GM21526 (cell line): ENCODE results near the gene GAMT.
"Not testable (repeated sequence)": the region's sequence is repeated elsewhere in the genome, so short reads cannot be mapped to it uniquely, and the experiment has no call there.

Experiments used
- ATAC-seq: cut with Tn5 transposase; IDR thresholded peaks from one replicate; pipeline ENCODE4 v1.9.1; 2021; ENCODE audit warnings: moderate library complexity; ENCODE audit not compliant: unreplicated experiment, low FRiP score

GAMT gene

GRCh38 chr19:1401138-1401888 is at the start of gene GAMT:
GAMT (minus strand) TSS chr19:1401542; CDS start chr19:1401476, 66 bp downstream.
- ATAC-seq: no peak

GRCh38 chr19:1449467-1450442 is 48.4 kb upstream of the GAMT start, which contains the start of gene APC2:
APC2 (plus strand) TSS chr19:1450121; CDS start chr19:1453002, 2,881 bp downstream.
- ATAC-seq: no peak

- ATAC-seq: no peak
Measured at GRCh38 chr19:1447944-1448343, 46.6 kb upstream of the GAMT start.

- ATAC-seq: no peak
Measured at GRCh38 chr19:1447504-1447903, 46.2 kb upstream of the GAMT start.

GRCh38 chr19:1446713-1447481 is 45.6 kb upstream of the GAMT start:
- ATAC-seq: no peak

- no peak for ATAC-seq
Measured at GRCh38 chr19:1445932-1446712, 44.8 kb upstream of the GAMT start.

GRCh38 chr19:1445185-1445931 is 44.0 kb upstream of the GAMT start:
- ATAC-seq: peak; percentile 47

GRCh38 chr19:1441677-1442438 is 40.5 kb upstream of the GAMT start:
- ATAC-seq: no peak

- ATAC-seq: no peak
Measured at GRCh38 chr19:1441022-1441426, 39.7 kb upstream of the GAMT start.

GRCh38 chr19:1440418-1440801 is 39.1 kb upstream of the GAMT start:
- no peak for ATAC-seq

- not testable (repeated sequence) for ATAC-seq
Measured at GRCh38 chr19:1439525-1440417, 38.4 kb upstream of the GAMT start.

- ATAC-seq: no peak
Measured at GRCh38 chr19:1438933-1439354, 37.6 kb upstream of the GAMT start.

GRCh38 chr19:1438035-1438932 is 36.9 kb upstream of the GAMT start, which contains the start of gene RPS15:
RPS15 (plus strand) TSS chr19:1438396; CDS start chr19:1438426, 30 bp downstream.
- peak; percentile 61 for ATAC-seq

GRCh38 chr19:1437609-1438008 is 36.3 kb upstream of the GAMT start:
- ATAC-seq: no peak

GRCh38 chr19:1435378-1435989 is 34.1 kb upstream of the GAMT start:
- no peak for ATAC-seq

GRCh38 chr19:1434577-1435060 is 33.3 kb upstream of the GAMT start:
- ATAC-seq: no peak
